Measurements from ENCODE around the gene TNFAIP1.

DNA sequence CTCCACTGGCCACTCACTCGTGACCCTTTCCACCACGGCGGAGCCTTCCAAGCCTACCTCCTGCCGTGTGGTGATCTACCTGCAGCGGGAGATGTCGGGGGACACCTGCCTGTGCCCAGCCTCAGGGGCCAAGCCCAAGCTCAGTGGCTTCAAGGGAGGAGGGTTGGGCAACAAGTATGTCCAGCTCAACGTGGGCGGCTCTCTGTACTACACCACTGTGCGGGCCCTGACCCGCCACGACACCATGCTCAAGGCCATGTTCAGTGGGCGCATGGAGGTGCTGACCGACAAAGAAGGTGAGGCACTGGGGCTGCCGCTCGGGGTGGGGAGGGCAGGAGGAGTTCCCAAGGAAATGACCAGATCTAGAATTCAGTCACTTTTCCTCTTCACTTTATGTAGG is 3.9 kb downstream of the TNFAIP1 start:
- TF ChIP-seq CTCF (IDR thresholded peaks at IDR 0.05) (no peak), ZFX (IDR thresholded peaks at IDR 0.05; ENCODE audit: borderline replicate concordance) (no peak)
